ENCODE results near the gene SPRED3. TPM values are rescaled to one million over a fixed set of nuclear protein-coding genes. Genes with fewer than 3 reads are reported as not detected.
"Not testable (repeated sequence)": the region's sequence is repeated elsewhere in the genome, so short reads cannot be mapped to it uniquely, and the experiment has no call there.

Gene SPRED3
- total RNA-seq, 1 experiment from 2014 or later = 7.2 TPM

- peaks cover 4% of the 10 kb centered on the region for H3K27me3 Mint-ChIP-seq (ENCODE audit: low read depth)
- no peaks in the 10 kb centered on the region for H3K9me3 Mint-ChIP-seq
- H3K4me1 Mint-ChIP-seq = no peaks in the 10 kb centered on the region
- ChIA-PET CTCF (interaction anchor here (0.6 kb wide), 1 partner anchor 15 kb away, joined by 3 read pairs; no protein-coding TSS in a partner anchor), POLR2A (interaction anchor here (0.7 kb wide), 2 partner anchors 52 to 333 kb away, joined by 3 to 4 read pairs; no protein-coding TSS in a partner anchor)
- peak overlapping the region; percentile 5; the same call in 1 of the 2 replicates for H3K27ac Mint-ChIP-seq
- no peak for DNase-seq (ENCODE audit: low spot score)
- H3K36me3 Mint-ChIP-seq = no peaks in the 10 kb centered on the region
- no peak for ATAC-seq
- H3K4me3 Mint-ChIP-seq = no peak overlapping the region
- TF ChIP-seq ERG (CRISPR knock-in tag; IDR thresholded peaks at IDR 0.05) = no peak
- TF ChIP-seq CBFB (CRISPR knock-in tag; IDR thresholded peaks at IDR 0.05; ENCODE audit: low read depth) = no peak
- TF ChIP-seq ZNF671 (CRISPR knock-in tag; IDR thresholded peaks at IDR 0.05) = no peak
- no peak for TF ChIP-seq ZNF121 (CRISPR knock-in tag; IDR thresholded peaks at IDR 0.05)
- no peak for TF ChIP-seq JAZF1 (CRISPR knock-in tag; IDR thresholded peaks at IDR 0.05)
- no peak for TF ChIP-seq E2F4 (CRISPR knock-in tag; IDR thresholded peaks at IDR 0.05; ENCODE audit: borderline replicate concordance, low read depth)
- no peak for TF ChIP-seq ZNF532 (CRISPR knock-in tag; IDR thresholded peaks at IDR 0.05; ENCODE audit: borderline replicate concordance)
- TF ChIP-seq HMGA2 (CRISPR knock-in tag; IDR thresholded peaks at IDR 0.05) = no peak
- no peak for TF ChIP-seq ZNF281 (CRISPR knock-in tag; IDR thresholded peaks at IDR 0.05)
- no peak for TF ChIP-seq USF2 (CRISPR knock-in tag; IDR thresholded peaks at IDR 0.05)
- no peak for TF ChIP-seq ZNF423 (CRISPR knock-in tag; IDR thresholded peaks at IDR 0.05)
- no peak for TF ChIP-seq GABPB1 (CRISPR knock-in tag; IDR thresholded peaks at IDR 0.05)
- no peak for TF ChIP-seq FOXP1 (CRISPR knock-in tag; IDR thresholded peaks at IDR 0.05; ENCODE audit: borderline replicate concordance)
These were observed 21.2 kb downstream of the SPRED3 start for GRCh38 chr19:38409631-38410133.

- ChIA-PET POLR2A (interaction anchor here (0.6 to 0.7 kb wide), 3 partner anchors 51 to 987 kb away, joined by 3 to 4 read pairs (median 3); no protein-coding TSS in a partner anchor), CTCF (interaction anchor here (4.9 kb wide), 1 partner anchor 8 kb away, joined by 50 read pairs; the partner anchor contains the start of gene FAM98C)
- not testable (repeated sequence) for H3K36me3 Mint-ChIP-seq; H3K27ac Mint-ChIP-seq; H3K4me1 Mint-ChIP-seq; H3K27me3 Mint-ChIP-seq (ENCODE audit: low read depth); H3K4me3 Mint-ChIP-seq; ATAC-seq; DNase-seq (ENCODE audit: low spot score); H3K9me3 Mint-ChIP-seq
These were observed 21.9 kb downstream of the SPRED3 start for GRCh38 chr19:38410407-38410806.

Data from WTC11 (cell line).